ENCODE measurements around the gene E2F4.
A peak's percentile ranks its signal among the peaks of the same experiment; 100 is the strongest.

The E2F4 gene

DNA sequence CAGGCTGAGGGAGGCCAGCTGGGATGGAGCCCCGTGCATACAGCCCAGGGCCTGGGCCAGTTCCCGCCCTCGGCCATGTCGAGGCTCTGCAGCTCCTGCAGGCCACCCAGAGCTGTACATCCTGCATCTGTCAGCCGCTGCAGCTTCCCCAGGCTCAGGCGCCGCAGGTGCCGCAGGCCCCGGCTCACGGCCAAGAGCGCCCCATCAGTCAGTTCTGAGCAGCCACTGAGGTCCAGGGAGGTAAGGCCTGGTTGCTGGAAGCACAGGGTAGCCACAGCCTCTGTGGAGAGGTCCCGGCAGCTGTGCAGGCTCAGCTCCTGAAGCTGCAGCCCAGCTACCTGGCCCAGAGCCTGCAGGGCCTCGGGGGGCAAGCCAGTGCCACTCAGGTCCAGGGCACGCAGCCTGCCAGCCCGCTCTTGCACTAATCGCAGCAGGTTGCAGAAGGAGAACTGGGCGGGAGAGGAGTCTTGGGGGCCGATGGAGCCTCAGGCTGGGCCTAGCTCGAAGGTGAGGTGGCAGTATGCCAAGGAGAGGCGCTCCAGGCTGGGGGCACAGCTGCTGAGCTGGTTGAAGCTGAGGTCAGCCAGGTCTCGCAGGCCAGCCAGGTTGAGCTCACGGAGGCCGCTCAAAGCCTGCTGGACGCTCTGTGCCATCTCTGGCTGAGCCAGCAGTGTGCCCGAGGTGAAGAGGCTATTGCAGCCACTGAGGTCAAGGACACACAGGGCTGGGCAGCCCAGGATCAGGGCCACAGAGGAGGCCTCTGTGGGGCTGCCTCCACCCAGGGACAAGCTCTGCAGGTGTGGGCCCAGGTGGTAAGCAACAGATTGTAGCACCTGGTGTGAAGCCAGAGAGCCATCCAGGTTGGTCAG, 18.3 kb downstream of the E2F4 start:
- DNase-seq, result no peak

- DNase-seq, result no peak
Observed at GRCh38 chr16:67211674-67212073, 19.7 kb downstream of the E2F4 start.

- no peak for DNase-seq
Observed at GRCh38 chr16:67212766-67213165, 20.8 kb downstream of the E2F4 start.

DNA sequence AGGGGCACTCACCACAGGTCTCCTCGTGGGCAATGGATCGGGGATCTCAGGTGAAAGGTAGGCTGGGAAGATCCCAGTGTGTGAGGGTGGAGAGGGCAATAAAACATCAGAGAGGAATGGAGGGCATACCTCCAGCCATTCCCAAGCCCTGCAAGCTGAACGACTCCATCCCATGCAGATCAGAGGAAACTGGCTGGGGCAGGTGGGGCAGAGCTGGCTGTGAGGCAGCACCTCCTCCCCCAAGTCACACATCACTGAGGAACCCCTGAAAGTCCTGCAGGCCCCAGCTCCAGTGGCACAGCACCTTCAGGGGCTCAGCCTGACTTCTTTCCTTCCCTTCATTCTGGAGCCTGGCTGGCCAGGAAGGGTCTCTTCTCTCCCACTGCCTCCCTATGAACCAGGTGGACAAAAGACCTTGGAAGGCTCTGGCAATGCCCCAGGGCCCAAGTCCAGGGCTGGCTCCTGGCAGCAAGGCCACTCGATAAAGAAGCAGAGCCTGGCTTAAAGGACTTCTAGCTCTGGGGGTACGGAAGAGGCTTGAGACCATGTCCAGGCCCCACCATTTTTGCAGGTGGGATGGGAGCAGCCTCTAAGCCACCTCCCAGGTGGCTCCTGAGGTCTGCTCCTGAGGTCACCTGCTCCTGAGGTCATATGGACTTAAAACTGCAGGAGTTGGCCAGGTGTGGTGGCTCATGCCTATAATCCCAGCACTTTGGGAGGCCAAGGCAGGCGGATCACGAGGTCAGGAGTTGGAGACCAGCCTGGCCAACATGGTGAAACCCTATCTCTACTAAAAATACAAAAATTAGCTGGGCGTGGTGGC, 21.5 kb downstream of the E2F4 start:
- no peak for DNase-seq

DNA sequence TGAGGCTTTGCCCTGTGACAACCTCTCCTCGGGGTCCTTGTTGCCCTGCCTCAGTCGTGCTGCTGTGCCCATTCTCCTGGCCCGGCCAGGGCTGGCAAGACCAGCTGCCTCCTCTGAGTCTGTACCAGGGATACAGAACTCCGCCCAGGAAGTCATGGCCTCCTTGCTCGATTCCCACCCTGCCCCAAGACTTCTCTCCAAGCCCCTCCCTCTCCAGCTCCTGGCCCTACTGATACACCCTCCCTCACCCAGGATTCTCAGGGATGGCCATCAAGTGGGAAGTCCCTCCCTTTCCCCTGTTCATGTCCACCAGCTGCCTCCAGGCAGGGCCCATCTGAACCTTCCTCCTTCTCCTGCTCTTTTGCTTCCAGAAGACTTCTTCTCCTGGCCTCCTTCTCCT, 23.8 kb downstream of the E2F4 start:
- DNase-seq, result no peak

DNA sequence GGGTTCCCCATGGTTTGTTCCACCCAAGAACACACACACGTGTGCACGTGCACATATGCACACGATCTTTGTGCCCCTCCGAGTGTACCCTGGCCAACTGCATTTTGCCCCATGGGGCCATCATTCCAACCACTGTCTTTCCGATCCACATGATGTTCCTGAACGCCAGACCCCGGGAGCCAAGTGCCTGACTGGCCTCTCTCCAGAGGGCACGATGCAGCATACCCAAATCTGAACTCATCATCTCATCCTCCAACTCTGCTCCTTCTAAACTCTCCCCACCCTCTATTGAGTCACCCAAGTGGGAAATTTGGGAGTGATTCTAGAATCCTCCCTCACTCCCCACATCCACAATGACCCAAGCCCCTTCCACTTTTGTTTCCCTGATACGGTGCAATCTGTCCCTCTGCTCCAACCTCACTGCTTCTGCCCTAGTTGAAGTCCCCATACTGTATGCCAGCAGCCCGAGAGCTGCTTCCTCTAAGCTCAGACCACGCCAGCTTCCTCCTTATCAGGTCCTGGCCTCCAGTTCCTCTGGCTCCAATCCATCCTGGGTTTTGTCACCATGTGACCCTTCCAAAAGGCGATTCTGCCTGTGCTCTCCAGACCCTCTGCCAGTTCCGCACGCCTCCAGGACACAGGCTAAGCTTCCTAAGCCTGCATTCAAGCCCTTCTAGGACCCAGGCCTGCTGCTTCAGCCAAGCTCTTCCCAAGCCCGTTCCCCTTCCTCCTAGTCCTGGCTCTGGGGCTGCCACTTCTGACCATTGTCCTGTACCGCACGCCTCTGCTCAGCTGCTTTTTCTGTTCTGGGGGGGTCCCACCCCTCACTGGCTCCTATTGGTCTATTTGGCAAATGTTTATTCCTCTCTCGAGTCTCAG, 24.9 kb downstream of the E2F4 start:
- DNase-seq, result no peak

- no peak for DNase-seq
Observed at GRCh38 chr16:67223992-67224391, 32.0 kb downstream of the E2F4 start.

DNA sequence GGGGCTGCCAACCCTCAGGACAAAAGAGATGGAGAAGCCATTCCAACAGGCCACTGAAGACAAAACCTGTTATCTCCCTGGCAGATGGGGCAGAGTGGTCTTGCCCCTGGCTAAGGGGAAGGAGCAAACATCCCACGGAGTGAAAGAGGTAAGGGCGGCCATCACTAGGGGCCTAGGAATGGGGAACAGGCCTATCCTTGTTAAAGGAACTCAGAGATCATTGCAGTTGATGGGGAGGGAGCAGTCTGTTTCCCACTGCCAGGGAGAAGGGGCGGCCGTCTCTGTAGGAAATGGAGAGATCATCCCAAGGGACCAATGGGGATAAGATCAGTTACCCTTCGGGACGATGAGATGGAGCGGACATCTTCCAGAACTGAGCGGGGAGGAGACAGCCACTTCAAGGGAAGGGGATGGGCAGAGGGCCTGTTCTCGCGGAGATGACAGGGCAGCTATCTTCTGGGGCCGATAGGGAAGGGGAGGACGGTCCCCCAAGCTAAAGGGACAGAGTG, 34.4 kb downstream of the E2F4 start:
- peak; percentile 19 for DNase-seq

DNA sequence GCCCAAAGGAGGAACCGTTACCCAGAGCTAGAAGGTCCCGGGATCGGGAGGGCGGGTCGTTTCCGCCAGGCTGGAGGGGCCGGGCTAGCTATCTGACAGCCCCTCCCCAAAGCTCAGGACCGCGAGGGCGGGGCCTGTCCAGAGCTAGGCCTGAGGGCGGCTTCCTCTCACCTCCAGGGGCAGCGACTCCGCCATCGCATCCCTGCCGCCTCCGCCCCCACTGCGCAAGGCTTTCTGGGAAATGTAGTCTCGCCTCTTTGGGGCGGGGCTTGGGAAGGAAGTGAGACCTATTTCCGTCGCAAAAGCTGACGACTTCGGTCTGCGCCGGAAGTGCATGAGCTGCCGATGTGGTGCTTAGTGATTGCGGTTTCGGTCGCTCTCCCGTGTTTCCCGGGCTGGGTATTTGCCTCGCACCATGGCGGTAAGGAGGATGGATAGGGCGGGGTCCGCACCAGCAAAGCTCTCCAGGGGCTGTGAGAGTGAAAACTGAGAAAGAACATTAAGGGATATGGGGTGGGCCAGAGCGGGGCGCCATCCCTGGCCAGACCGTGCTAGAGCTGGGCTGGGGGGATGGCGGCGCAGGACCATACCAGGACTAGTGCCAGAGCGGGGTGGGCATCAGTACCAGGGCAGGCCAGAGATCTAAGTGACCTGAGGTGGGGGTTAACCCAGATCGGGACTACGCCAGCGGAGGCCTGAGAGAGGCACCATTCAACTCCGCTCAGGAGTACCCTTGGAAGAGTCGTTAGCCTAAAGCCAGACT, 35.0 kb downstream of the E2F4 start, which contains the start of gene TMEM208:
TSS of gene TMEM208 (plus strand) at position 327 of the 763 bp plus-strand sequence. CDS start at position 416, 89 bp downstream.
- peak; percentile 96 for DNase-seq

DNA sequence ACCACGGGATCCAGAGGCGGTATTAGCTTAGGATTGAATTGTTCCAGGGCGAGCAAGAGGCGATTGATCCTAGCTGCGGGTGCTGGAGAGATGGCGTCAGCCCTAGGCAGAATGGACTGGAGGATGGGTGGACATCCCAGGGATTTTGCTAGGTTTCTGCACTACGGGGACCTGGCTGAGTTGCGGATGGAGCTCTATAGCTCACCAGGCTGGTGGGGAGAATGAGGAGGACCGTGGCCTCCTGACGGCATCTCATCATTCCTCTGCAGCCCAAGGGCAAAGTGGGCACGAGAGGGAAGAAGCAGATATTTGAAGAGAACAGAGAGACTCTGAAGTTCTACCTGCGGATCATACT, 35.6 kb downstream of the E2F4 start:
- DNase-seq, result no peak

GRCh38 chr16:67228034-67228785, 36.3 kb downstream of the E2F4 start:
- no peak for DNase-seq

GRCh38 chr16:67228905-67229304, 37.0 kb downstream of the E2F4 start:
- no peak for DNase-seq

DNA sequence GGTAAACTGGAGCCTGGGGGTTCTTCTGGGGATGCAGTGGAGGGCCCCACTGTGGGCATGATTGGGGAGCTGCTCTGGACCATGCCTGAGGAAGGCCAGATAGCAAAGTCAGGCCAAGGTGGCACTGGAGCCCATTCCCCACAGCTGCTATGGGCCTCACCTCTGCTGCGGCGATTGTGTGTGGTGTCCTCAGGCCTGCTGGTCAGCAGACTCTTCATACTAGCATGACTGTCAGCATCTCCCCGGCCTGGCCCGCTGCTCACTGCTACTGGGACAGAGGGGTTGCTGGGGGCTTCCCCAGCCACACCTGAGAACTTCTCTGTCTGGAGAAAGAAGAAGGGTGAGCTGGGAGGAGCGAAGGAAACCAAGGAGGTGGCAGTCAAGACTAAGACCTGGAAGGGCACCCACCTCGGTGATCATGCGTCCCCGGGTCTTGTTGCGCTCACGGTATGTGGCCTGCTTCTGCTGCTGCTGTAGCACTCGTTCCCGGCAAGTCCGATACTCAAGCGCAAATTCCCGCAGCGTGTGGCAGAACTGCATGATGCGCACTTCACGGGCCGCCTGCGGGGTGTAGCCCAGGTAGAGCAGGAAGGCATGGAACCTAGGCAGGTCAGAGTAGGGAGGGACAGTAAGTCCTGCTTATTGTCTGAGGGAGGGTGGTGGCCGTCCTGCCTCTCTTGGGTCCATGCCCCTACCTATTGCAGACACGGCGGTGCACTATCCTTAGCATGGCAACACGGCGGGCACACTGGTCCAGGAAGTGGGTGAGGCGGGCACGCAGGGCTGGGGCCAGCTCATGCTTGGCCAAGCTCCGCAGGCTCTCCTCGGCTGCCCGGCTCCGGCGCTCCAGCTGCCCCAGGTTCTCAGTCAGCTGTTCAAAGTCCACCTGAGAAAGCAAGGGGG, 38.2 kb downstream of the E2F4 start:
- no peak for DNase-seq

DNA sequence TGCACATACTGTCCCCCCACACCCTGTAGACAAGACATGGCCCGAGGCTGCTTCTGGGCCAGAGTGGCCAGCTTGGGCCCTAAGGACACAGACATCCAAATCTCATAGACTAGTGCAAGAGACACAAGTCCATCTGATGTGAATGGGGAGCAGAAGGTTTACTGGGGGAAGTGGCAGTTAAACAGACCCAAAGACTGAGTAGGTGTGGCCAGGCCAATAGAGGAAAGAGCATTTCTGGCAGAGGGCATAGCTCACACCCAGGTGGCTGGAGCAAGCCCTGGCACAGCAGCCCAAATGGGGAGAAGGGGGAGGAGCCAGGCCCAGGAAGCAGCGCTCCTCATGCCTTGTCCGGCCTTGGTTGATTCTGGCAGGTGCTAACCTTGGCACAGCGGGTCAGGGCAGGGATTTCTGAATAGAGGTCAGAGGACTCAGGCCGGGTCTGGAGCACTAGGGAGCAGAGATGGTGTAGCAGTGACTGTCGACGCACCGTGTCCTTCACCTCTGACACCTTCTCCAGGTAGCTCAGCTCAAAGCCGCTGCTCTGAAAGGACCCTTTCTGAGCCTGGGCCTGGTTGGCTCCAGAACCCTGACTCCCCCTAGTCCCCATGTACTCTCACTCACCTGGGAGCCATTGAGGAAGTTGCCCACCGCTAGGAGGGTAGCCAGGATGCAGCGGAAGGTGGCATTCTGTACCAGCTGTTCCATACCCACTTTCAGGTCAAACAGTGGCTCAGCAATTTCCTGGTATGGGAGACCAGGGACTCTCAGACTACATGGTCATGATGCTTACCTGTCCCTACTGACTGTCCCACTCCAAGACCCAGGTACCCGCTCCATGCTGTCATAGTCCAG, 39.1 kb downstream of the E2F4 start:
- DNase-seq, result no peak

DNA sequence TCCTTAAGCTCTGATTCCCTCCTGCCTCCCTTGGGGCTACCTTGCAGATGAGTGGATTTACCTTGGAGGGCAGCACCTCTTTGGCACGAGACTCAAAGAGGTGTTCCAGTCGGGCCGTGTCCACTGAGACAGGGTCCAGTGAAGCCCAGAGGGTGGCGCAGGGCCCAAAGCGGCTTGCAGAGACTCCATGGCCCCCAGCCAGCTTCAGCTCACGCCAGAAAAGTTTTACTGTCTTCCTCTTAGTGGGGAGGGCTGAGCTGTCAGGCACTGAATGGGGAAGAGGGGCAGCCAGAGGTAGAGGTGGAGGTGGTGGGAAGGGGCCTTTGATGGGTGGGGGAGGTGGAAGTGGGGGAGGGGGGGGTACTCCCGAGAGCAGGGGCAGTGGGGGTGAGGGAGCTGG, 41.6 kb downstream of the E2F4 start:
- DNase-seq, result no peak

- DNase-seq, result no peak
Observed at GRCh38 chr16:67234180-67234597, 42.2 kb downstream of the E2F4 start.

DNA sequence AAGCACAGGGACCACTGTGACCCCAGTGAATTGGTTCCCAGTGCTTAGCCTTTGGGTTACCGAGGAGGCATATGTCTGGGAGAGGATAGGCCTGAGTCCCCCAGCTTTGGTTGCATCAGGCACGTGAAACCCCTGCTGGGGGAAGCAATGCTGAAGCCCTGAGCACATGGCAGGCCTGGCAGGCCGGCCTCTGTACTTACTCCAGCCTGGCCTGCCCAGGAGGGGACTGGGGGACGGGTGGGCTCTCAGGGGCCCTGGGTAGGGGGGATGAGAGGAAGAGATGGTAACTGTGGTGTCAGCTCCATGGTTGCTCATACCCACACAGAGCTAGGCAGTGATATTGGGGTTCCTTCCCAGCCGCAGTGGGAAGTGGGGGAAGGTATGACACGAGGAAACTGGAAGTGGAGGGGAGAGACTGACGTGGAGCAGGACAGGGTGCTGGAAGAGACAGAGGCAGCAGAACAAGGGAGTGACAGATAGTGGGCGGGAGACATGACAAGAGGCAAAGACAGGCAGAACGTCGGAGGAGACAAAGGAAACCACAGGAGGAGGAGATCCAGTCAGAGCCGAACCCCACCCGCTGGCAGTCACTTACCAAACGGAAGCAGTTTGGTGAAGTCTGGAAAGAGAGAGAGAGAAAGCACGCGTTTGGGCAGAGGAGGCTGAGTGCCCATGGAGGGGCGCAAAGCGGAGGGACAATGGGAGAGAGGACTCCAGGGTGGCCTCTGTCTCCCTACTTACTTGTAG, 44.0 kb downstream of the E2F4 start:
- no peak for DNase-seq
